Keratinocyte (primary cell): ENCODE results near the gene RBM17.

ENCODE experiments used
- CTCF ChIP-seq, 3 experiments: IDR thresholded peaks in 1 of 3; conservative IDR thresholded peaks in 1 of 3; optimal IDR thresholded peaks in 1 of 3; 2 replicates in 2 of 3; 3 replicates in 1 of 3; pipeline versions ENCODE3 to v1.5.1; 2011; ENCODE audit warnings: low read length in 3 of 3, mild to moderate bottlenecking in 3 of 3, moderate library complexity in 2 of 3, control low read depth in 1 of 3, inconsistent platforms in 1 of 3; ENCODE audit not compliant: insufficient read depth in 2 of 3; ENCODE audit errors: extremely low read depth in 1 of 3
- EZH2 ChIP-seq: IDR thresholded peaks from one replicate; pipeline ENCODE4 v1.6.1; 2012; ENCODE audit warnings: inconsistent platforms, mild to moderate bottlenecking, low read length, moderate library complexity

GRCh38 chr10:6082496-6083395 is 6.1 kb upstream of the RBM17 start:
- TF ChIP-seq CTCF (optimal IDR thresholded peaks at IDR 0.05 in 1 of 3, IDR thresholded peaks at IDR 0.05 in 1 of 3, conservative IDR thresholded peaks at IDR 0.05 in 1 of 3; ENCODE audit: extremely low read depth in 1 of 3, insufficient read depth in 2 of 3, low read length in 3 of 3) = no peak
- TF ChIP-seq EZH2 = no peak
